ENCODE results near the gene ABCC1.

DNA sequence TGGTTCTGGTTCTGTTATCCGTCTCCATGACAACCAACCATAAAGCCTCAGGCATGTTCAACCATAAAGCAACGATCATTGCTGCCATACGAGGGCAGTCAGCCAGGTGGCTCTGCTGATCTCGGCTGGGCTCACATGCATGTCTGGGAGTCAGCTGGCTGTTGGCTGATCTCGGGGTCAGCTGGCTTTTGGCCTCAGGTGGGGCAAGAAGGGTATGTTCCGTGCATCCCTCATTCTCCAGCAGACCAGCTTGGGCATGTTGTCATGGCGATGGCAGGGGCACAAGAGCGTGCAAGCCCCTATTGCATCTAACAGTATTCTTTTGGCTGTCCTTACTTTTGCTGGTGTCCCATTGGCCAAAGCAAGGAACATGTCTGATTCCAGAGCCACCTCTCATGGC lies 187.7 kb downstream of the ABCC1 start:
- TF ChIP-seq, protein P1, sequence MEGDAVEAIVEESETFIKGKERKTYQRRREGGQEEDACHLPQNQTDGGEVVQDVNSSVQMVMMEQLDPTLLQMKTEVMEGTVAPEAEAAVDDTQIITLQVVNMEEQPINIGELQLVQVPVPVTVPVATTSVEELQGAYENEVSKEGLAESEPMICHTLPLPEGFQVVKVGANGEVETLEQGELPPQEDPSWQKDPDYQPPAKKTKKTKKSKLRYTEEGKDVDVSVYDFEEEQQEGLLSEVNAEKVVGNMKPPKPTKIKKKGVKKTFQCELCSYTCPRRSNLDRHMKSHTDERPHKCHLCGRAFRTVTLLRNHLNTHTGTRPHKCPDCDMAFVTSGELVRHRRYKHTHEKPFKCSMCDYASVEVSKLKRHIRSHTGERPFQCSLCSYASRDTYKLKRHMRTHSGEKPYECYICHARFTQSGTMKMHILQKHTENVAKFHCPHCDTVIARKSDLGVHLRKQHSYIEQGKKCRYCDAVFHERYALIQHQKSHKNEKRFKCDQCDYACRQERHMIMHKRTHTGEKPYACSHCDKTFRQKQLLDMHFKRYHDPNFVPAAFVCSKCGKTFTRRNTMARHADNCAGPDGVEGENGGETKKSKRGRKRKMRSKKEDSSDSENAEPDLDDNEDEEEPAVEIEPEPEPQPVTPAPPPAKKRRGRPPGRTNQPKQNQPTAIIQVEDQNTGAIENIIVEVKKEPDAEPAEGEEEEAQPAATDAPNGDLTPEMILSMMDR (conservative IDR thresholded peaks at IDR 0.05) = no peak
- TF ChIP-seq EZH2 (IDR thresholded peaks at IDR 0.05; ENCODE audit: low read depth) = no peak
